Liver (tissue), 3 donors: ENCODE data around the gene WNT4.

Experiments used
- GABPA ChIP-seq, 2 donors: IDR thresholded peaks in 1 of 2; conservative IDR thresholded peaks in 1 of 2; 2 replicates each; pipeline ENCODE4 v1.6.1; 2016; ENCODE audit warnings: antibody characterized with exemption in 2 of 2, mild to moderate bottlenecking in 1 of 2, moderate library complexity in 1 of 2
- RAD21 ChIP-seq, 2 donors: IDR thresholded peaks; 2 replicates each; pipeline ENCODE4 v1.6.1; 2016; ENCODE audit warnings: antibody characterized with exemption in 2 of 2, mild to moderate bottlenecking in 2 of 2
- TAF1 ChIP-seq: conservative IDR thresholded peaks from 2 replicates; pipeline ENCODE4 v1.6.1; 2016; ENCODE audit warnings: antibody characterized with exemption, mild to moderate bottlenecking
- YY1 ChIP-seq: IDR thresholded peaks from 2 replicates; pipeline ENCODE4 v1.6.1; 2016; ENCODE audit warnings: antibody characterized with exemption, mild to moderate bottlenecking
- TF ChIP-seq, protein P1 (sequence below): fragments of 150-350 bp; IDR thresholded peaks from 2 replicates; pipeline ENCODE4 v1.5.1; 2017; ENCODE audit warnings: improper control_type of control experiment, low read depth, low read length; ENCODE audit not compliant: missing input control
- TF ChIP-seq, protein P2 (sequence below): IDR thresholded peaks from 2 replicates; pipeline ENCODE4 v1.6.1; 2016; ENCODE audit warnings: antibody characterized with exemption
- TF ChIP-seq, protein P3 (sequence below): IDR thresholded peaks from 2 replicates; pipeline ENCODE4 v1.6.1; 2016; ENCODE audit warnings: antibody characterized with exemption
- TF ChIP-seq, protein P4 (sequence below): IDR thresholded peaks from 2 replicates; pipeline ENCODE4 v1.6.1; 2016; ENCODE audit warnings: antibody characterized with exemption, mild to moderate bottlenecking
- donor health status: healthy.
- donor health status: healthy.

DNA sequence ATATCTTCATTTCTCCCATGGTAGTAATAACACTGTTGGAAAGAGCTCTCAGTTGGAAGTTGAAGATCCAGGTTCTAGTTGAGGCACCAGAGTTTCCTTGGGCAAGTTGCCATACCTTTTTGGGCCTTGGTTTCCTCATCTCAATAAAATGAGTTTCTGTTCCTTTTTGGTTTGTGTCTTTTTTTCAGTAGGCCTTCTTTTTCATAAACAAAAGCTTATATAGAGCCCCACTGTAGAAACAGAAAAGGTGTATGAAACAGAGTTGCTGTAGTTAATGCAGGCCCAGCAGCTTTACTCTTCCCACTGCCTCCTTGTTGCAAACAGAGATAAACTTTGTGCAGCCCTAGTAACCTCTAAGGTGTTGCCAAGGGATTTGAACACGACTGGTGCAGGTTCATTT lies 41.7 kb downstream of the WNT4 start:
- TF ChIP-seq, protein P1, sequence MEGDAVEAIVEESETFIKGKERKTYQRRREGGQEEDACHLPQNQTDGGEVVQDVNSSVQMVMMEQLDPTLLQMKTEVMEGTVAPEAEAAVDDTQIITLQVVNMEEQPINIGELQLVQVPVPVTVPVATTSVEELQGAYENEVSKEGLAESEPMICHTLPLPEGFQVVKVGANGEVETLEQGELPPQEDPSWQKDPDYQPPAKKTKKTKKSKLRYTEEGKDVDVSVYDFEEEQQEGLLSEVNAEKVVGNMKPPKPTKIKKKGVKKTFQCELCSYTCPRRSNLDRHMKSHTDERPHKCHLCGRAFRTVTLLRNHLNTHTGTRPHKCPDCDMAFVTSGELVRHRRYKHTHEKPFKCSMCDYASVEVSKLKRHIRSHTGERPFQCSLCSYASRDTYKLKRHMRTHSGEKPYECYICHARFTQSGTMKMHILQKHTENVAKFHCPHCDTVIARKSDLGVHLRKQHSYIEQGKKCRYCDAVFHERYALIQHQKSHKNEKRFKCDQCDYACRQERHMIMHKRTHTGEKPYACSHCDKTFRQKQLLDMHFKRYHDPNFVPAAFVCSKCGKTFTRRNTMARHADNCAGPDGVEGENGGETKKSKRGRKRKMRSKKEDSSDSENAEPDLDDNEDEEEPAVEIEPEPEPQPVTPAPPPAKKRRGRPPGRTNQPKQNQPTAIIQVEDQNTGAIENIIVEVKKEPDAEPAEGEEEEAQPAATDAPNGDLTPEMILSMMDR: no peak
- TF ChIP-seq TAF1: no peak
- TF ChIP-seq, protein P2, sequence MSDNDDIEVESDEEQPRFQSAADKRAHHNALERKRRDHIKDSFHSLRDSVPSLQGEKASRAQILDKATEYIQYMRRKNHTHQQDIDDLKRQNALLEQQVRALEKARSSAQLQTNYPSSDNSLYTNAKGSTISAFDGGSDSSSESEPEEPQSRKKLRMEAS: no peak
- TF ChIP-seq RAD21 (IDR thresholded peaks at IDR 0.05): no peak
- no peak for TF ChIP-seq YY1
- TF ChIP-seq GABPA (IDR thresholded peaks at IDR 0.05 in 1 of 2, conservative IDR thresholded peaks at IDR 0.05 in 1 of 2): no peak
- TF ChIP-seq, protein P3, sequence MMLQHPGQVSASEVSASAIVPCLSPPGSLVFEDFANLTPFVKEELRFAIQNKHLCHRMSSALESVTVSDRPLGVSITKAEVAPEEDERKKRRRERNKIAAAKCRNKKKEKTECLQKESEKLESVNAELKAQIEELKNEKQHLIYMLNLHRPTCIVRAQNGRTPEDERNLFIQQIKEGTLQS: no peak
- TF ChIP-seq, protein P4, sequence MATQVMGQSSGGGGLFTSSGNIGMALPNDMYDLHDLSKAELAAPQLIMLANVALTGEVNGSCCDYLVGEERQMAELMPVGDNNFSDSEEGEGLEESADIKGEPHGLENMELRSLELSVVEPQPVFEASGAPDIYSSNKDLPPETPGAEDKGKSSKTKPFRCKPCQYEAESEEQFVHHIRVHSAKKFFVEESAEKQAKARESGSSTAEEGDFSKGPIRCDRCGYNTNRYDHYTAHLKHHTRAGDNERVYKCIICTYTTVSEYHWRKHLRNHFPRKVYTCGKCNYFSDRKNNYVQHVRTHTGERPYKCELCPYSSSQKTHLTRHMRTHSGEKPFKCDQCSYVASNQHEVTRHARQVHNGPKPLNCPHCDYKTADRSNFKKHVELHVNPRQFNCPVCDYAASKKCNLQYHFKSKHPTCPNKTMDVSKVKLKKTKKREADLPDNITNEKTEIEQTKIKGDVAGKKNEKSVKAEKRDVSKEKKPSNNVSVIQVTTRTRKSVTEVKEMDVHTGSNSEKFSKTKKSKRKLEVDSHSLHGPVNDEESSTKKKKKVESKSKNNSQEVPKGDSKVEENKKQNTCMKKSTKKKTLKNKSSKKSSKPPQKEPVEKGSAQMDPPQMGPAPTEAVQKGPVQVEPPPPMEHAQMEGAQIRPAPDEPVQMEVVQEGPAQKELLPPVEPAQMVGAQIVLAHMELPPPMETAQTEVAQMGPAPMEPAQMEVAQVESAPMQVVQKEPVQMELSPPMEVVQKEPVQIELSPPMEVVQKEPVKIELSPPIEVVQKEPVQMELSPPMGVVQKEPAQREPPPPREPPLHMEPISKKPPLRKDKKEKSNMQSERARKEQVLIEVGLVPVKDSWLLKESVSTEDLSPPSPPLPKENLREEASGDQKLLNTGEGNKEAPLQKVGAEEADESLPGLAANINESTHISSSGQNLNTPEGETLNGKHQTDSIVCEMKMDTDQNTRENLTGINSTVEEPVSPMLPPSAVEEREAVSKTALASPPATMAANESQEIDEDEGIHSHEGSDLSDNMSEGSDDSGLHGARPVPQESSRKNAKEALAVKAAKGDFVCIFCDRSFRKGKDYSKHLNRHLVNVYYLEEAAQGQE: no peak
